Ovary (tissue), 9 donors: Measurements from ENCODE around the gene CD8B. TPM values are rescaled to one million over a fixed set of nuclear protein-coding genes. Genes with fewer than 3 reads are reported as not detected.

Source experiments
- DNase-seq, 5 donors: peaks; one replicate each; pipeline ENCODE4 v3.0.0-alpha.2; 2019 to 2020
- H3K27ac ChIP-seq, 2 donors: fragments of 200-600 bp; one replicate each; pipeline versions ENCODE4 v1.5.1 to v1.8.0; 2019 to 2022
- H3K27me3 ChIP-seq: fragments of 200-600 bp; one replicate; pipeline ENCODE4 v1.8.0; 2022
- H3K36me3 ChIP-seq: fragments of 200-600 bp; sonication (generic); one replicate; pipeline ENCODE4 v1.5.1; 2019
- H3K4me1 ChIP-seq: one replicate; pipeline ENCODE4 v1.8.1; 2013; ENCODE audit warnings: mild to moderate bottlenecking, moderate library complexity; ENCODE audit not compliant: insufficient read depth
- H3K4me3 ChIP-seq: fragments of 200-600 bp; sonication (generic); one replicate; pipeline ENCODE4 v1.5.1; 2017
- H3K9me3 ChIP-seq, 2 donors: fragments of 200-600 bp in 1 of 2; sonication (generic) in 1 of 2; one replicate each; pipeline versions ENCODE4 v1.5.1 to v1.8.1; 2013 to 2019; ENCODE audit warnings: mild to moderate bottlenecking in 1 of 2, moderate library complexity in 1 of 2
- EP300 ChIP-seq: sonication (generic); formaldehyde crosslinking; IDR thresholded peaks from one replicate; pipeline ENCODE4 v1.6.1; 2017; ENCODE audit warnings: antibody characterized with exemption
- POLR2A ChIP-seq: fragments of 450-650 bp; IDR thresholded peaks from one replicate; pipeline ENCODE4 v1.6.1; 2017; ENCODE audit warnings: antibody characterized with exemption, mild to moderate bottlenecking, moderate library complexity
- WGBS, 3 donors: extraction: QIAGEN DNeasy Blood & Tissue Kit in 1 of 3; methylation state at CpG; one replicate each; pipeline versions ENCODE4 v1.1.5 to v1.1.7; 2013 to 2017; 5-methylcytosine and 5-hydroxymethylcytosine counted together
- intact Hi-C, 4 donors: fragments of 100-400 bp; cut with DNase I; formaldehyde crosslinking; loops; one replicate each; pipeline versions ENCODE4 v1.11.0 to v1.15.1; 2022 to 2023
- polyA plus RNA-seq, 2 donors: library from polyadenylated mRNA; stranded (reverse); fragments of 200-250 nt in 1 of 2; fragments of 350-450 nt in 1 of 2; fragmentation: Illumina TruSeq in 1 of 2; extraction: RNeasy Lipid Tissue Mini Kit (QIAGEN cat#74804) in 1 of 2; gene quantifications; one replicate each; pipeline ENCODE4 v1.2.3, GENCODE V29; 2013 to 2014
- total RNA-seq, 7 donors: library from RNA; depleted of rRNA in 2 of 7; stranded (reverse); fragments of >200 nt in 2 of 7; fragmentation: NEBNext Ultra II Directional in 3 of 7; extraction: Animal tissue kit (Norgen Biotek cat#: 25700) in 3 of 7; gene quantifications; one replicate each; pipeline versions ENCODE4 v1.1.0 to v1.2.4, GENCODE V29; 2016 to 2023
- TF ChIP-seq, protein P1 (sequence below), 3 donors: fragments of 450-650 bp in 2 of 3; fragments of 200-600 bp in 1 of 3; IDR thresholded peaks; one replicate each; pipeline versions ENCODE4 v1.5.1 to v1.8.0; 2016 to 2022; ENCODE audit warnings: antibody characterized with exemption in 3 of 3, mild to moderate bottlenecking in 1 of 3
- donor health status: DM: no; HTN: no; CAD: no; lungs with moderate emphysema.
- donor health status: DM: no; HTN: no; CAD: no.
- donor health status: Bipolar disorder and iron deficiency.
- donor health status: DM: yes; HTN: yes; CAD: no.
- donor health status: DM: no; HTN: no; CAD: no.
- donor health status: DM: yes; HTN: yes; CAD: no.

The CD8B gene
- total and polyA plus RNA-seq, 9 donors, result 0.22 to 3.2 (median 0.50) TPM; not detected in 1

DNA sequence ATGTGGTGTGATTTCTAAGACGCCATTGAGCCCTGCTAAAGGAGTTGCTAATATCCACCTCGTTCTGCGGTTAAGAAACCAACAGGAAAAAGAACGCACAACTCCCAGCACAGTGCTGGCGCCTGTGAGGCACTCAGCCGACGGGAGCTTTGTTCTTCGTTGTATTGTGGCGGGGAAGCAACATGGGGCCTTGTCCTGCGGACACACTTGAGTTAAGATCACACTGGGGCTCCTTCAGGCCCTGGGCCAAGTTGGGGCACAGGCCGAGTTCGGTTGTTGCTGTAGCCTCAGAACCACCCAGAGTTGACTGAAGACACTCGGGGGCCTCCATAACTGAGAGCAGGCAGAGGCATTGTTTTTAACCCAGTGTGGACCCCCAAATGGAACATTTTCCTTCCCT lies 40.4 kb downstream of the CD8B start:
- 86 to 94% (median 87%) methylated on average over 13 of the region's 13 CpGs for WGBS, 3 donors
- no peak overlapping the region for H3K4me3 ChIP-seq
- no peaks in the 10 kb centered on the region for H3K27me3 ChIP-seq
- H3K27ac ChIP-seq, result no peak overlapping the region
- DNase-seq, result no peak
- no peaks in the 10 kb centered on the region for H3K9me3 ChIP-seq
- TF ChIP-seq, protein P1, sequence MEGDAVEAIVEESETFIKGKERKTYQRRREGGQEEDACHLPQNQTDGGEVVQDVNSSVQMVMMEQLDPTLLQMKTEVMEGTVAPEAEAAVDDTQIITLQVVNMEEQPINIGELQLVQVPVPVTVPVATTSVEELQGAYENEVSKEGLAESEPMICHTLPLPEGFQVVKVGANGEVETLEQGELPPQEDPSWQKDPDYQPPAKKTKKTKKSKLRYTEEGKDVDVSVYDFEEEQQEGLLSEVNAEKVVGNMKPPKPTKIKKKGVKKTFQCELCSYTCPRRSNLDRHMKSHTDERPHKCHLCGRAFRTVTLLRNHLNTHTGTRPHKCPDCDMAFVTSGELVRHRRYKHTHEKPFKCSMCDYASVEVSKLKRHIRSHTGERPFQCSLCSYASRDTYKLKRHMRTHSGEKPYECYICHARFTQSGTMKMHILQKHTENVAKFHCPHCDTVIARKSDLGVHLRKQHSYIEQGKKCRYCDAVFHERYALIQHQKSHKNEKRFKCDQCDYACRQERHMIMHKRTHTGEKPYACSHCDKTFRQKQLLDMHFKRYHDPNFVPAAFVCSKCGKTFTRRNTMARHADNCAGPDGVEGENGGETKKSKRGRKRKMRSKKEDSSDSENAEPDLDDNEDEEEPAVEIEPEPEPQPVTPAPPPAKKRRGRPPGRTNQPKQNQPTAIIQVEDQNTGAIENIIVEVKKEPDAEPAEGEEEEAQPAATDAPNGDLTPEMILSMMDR (IDR thresholded peaks at IDR 0.05), result no peak
- TF ChIP-seq POLR2A (no peak), EP300 (no peak)
- intact Hi-C loops, result no loop called here
- no peaks in the 10 kb centered on the region for H3K36me3 ChIP-seq
- H3K4me1 ChIP-seq, result no peaks in the 10 kb centered on the region

- Histone ChIP-seq H3K27me3 (no peaks in the 10 kb centered on the region), H3K4me1 (no peaks in the 10 kb centered on the region), H3K36me3 (no peaks in the 10 kb centered on the region), H3K9me3 (no peaks in the 10 kb centered on the region), H3K27ac (no peak overlapping the region), H3K4me3 (no peak overlapping the region)
- WGBS, 3 donors, result 87 to 90% (median 88%) methylated on average over 2 of the region's 2 CpGs
- no peak for DNase-seq
- intact Hi-C loops, result no loop called here
- TF ChIP-seq, protein P1 (IDR thresholded peaks at IDR 0.05), result no peak
- TF ChIP-seq POLR2A (no peak), EP300 (no peak)
Measured at GRCh38 chr2:86818957-86819356, 42.7 kb downstream of the CD8B start.

DNA sequence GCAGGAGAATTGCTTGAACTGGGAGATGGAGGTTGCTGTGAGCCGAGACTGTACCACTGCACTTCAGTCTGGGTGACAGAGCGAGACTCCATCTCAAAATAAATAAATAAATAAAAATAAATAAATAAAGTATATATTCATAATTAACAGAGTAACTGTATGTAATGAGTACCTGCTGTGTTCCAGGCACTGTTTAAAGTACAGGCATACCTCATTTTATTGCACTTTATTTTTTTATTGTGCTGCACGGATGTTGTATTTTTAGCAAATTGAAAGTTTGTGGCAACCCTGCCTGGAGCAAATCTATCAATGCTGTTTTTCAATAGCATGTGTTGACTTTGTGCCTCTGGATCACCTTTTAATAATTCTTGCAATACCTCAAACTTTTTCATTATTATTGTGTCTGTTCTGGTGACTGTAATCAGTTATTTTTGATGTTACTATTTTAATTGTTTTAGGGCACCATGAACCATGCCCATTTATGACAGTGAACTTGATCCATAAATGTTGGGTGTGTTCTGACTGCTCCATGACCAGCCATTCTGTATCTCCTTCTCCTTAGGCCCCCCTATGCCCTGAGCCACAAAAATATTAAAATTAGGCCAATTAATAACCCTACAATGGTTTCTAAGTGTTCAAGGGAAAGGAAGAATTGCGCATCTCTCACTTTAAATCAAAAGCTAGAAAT lies 43.4 kb downstream of the CD8B start:
- WGBS, 3 donors, result 90 to 94% (median 93%) methylated on average over 4 of the region's 4 CpGs
- TF ChIP-seq, protein P1 (IDR thresholded peaks at IDR 0.05), result no peak
- no peak for TF ChIP-seq POLR2A
- no peak for TF ChIP-seq EP300

GRCh38 chr2:86815611-86816010 lies 46.1 kb downstream of the CD8B start:
- no peaks in the 10 kb centered on the region for H3K36me3 ChIP-seq
- no peak overlapping the region for H3K4me3 ChIP-seq
- intact Hi-C loops, result no loop called here
- TF ChIP-seq POLR2A, result no peak
- TF ChIP-seq, protein P1 (IDR thresholded peaks at IDR 0.05), result no peak
- no peak for TF ChIP-seq EP300
- no peak for DNase-seq
- no peak overlapping the region for H3K27ac ChIP-seq
- no peaks in the 10 kb centered on the region for H3K9me3 ChIP-seq
- no peaks in the 10 kb centered on the region for H3K4me1 ChIP-seq
- H3K27me3 ChIP-seq, result no peaks in the 10 kb centered on the region
- 77 to 93% (median 84%) methylated on average over 1 of the region's 1 CpG for WGBS, 3 donors

More for the DNA sequence above, 43.4 kb downstream of the CD8B start:
- no peaks in the 10 kb centered on the region for H3K36me3 ChIP-seq
- no peak for DNase-seq
- H3K27ac ChIP-seq, result no peak overlapping the region
- H3K9me3 ChIP-seq, result no peaks in the 10 kb centered on the region
- H3K4me3 ChIP-seq, result no peak overlapping the region
- no peaks in the 10 kb centered on the region for H3K27me3 ChIP-seq
- H3K4me1 ChIP-seq, result no peaks in the 10 kb centered on the region
- intact Hi-C loops, result no loop called here
